Mucosa of rectum (tissue), 2 donors: ENCODE data around the gene HMCN1.

Source experiments
- H3K27ac ChIP-seq, 2 donors: one replicate each; pipeline ENCODE4 v1.7.0; 2013; ENCODE audit warnings: inconsistent platforms in 2 of 2, low read depth in 2 of 2, low read length in 2 of 2
- H3K27me3 ChIP-seq, 2 donors: one replicate each; pipeline ENCODE4 v1.7.0; 2013; ENCODE audit warnings: low read length in 2 of 2; ENCODE audit not compliant: control insufficient read depth in 2 of 2, insufficient read depth in 2 of 2
- H3K36me3 ChIP-seq, 2 donors: one replicate each; pipeline ENCODE4 v1.7.0; 2013; ENCODE audit warnings: low read length in 2 of 2; ENCODE audit not compliant: control insufficient read depth in 2 of 2, insufficient read depth in 2 of 2
- H3K4me1 ChIP-seq, 2 donors: one replicate each; pipeline ENCODE4 v1.7.0; 2013; ENCODE audit warnings: low read length in 2 of 2, mild to moderate bottlenecking in 1 of 2; ENCODE audit not compliant: control insufficient read depth in 2 of 2, insufficient read depth in 2 of 2
- H3K4me3 ChIP-seq, 2 donors: one replicate each; pipeline ENCODE4 v1.7.0; 2013; ENCODE audit warnings: low read length in 2 of 2
- H3K9ac ChIP-seq, 2 donors: one replicate each; pipeline ENCODE4 v1.7.0; 2013; ENCODE audit warnings: low read length in 2 of 2, low read depth in 1 of 2, mild to moderate bottlenecking in 1 of 2
- H3K9me3 ChIP-seq, 2 donors: one replicate each; pipeline ENCODE4 v1.7.0; 2013; ENCODE audit warnings: low read length in 2 of 2; ENCODE audit not compliant: control insufficient read depth in 2 of 2
- donor health status: healthy.
- donor health status: Normal muscosa, but diverticular disease.

Gene HMCN1

DNA sequence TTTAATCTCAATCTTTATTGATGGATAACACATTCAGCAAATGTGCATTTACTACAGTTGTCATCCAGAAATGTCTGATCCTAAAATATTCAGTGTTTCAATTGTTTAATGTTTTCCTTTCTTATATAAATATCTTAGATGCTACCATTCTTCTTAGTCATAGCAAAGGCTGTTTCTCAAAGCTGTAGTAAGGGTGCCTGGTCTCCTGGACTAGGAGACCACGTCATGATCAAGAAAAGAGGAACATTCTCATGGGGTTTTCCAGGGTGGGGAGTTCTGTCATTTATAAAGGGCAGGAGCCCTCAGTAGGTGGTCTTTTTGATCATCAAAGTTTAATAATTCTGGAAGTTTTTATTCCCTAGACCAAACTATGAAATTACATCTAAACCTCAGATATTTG is 292.8 kb downstream of the HMCN1 start:
- H3K9me3 ChIP-seq: no peaks in the 10 kb centered on the region
- H3K4me1 ChIP-seq: no peaks in the 10 kb centered on the region
- H3K9ac ChIP-seq: no peak overlapping the region
- no peak overlapping the region for H3K27ac ChIP-seq
- no peaks in the 10 kb centered on the region for H3K36me3 ChIP-seq
- no peaks in the 10 kb centered on the region for H3K27me3 ChIP-seq
- no peak overlapping the region for H3K4me3 ChIP-seq

- Histone ChIP-seq H3K27me3 (no peaks in the 10 kb centered on the region), H3K9ac (no peak overlapping the region), H3K9me3 (no peaks in the 10 kb centered on the region), H3K4me3 (no peak overlapping the region), H3K4me1 (no peaks in the 10 kb centered on the region), H3K27ac (no peak overlapping the region), H3K36me3 (no peaks in the 10 kb centered on the region)
Measured at GRCh38 chr1:186027621-186028020, 293.4 kb downstream of the HMCN1 start.

DNA sequence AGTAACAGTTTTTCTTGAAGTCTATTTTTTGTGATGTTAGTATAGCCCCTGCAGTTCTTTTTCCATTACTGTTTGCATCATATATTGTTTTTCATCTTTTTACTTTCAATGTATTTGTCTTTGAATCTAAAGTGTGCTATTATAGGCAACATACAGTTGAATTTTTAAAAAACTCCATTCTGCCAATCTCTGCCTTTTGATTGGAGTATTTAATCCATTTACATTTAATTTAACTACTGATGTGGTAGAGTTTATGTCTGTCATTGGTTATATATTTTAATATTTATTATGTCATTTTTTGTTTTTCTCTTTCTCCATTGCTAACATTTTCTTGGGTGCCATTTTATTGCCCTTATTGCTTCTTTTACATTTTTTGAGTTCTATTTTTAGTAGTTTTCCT is 296.3 kb downstream of the HMCN1 start:
- Histone ChIP-seq H3K27me3 (no peaks in the 10 kb centered on the region), H3K4me3 (no peak overlapping the region), H3K36me3 (no peaks in the 10 kb centered on the region), H3K4me1 (no peaks in the 10 kb centered on the region), H3K27ac (no peak overlapping the region), H3K9ac (no peak overlapping the region), H3K9me3 (no peaks in the 10 kb centered on the region)

DNA sequence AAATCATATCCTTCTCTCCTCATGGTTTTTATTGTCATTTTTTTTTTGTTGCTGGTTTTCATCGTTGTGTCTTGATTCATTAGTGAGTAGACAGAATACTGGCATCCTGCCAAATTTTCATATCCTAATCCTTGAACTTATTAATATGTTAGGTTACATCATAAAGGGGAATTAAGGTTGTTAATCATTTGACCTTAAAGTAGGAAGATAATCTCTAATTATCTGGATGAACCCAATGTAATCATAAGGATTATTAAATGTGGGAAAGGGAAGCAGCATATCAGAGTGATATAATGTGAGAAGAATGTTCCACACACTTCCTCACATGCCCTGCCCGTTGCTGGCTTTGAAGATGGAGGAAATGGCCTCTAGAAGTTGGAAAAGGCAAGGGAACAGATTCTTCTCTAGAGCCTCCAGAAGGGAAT is 299.7 kb downstream of the HMCN1 start:
- Histone ChIP-seq H3K27me3 (no peaks in the 10 kb centered on the region), H3K36me3 (no peaks in the 10 kb centered on the region), H3K9ac (no peak overlapping the region), H3K27ac (no peak overlapping the region), H3K4me3 (no peak overlapping the region), H3K4me1 (no peaks in the 10 kb centered on the region), H3K9me3 (no peaks in the 10 kb centered on the region)

DNA sequence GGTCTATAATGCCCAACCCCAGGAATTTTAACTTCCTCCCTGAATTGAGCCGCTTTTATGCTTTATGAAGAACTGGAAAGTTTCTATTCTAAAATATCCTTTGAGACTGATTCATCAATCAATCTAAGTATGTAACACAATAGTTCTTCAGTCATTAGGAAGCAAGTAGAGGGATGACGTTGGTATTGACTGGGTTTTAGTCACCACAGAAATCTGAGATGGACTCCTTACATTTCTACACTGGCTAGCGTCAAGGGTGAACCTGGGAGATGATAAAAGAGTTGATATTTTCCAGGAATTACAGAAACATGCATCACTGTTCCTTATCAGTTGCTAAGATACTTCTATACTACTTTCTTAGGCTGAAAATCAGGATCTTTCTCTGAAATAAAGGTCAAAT is 308.0 kb downstream of the HMCN1 start:
- no peaks in the 10 kb centered on the region for H3K4me1 ChIP-seq
- H3K36me3 ChIP-seq: no peaks in the 10 kb centered on the region
- no peak overlapping the region for H3K27ac ChIP-seq
- H3K9ac ChIP-seq: no peak overlapping the region
- H3K27me3 ChIP-seq: no peaks in the 10 kb centered on the region
- no peak overlapping the region for H3K4me3 ChIP-seq
- H3K9me3 ChIP-seq: no peaks in the 10 kb centered on the region

DNA sequence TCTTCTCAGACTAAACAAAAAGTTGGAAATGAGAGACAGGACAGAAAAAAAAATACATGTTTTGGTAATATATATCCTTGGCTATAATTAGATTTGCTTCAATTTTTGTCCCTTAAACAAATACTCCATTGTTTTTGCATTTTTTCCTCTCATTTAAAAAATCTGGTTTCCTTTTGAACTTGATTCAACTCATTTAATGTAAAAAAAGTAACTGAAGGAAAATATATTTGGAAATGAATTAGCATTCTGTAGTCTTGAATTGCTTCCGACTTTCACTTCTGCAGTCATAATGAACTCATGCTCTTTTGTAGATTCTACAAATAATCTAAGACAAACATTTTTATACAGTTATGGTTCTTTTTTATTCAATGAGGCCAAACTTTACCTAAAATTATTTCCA is 309.1 kb downstream of the HMCN1 start:
- no peaks in the 10 kb centered on the region for H3K9me3 ChIP-seq
- no peak overlapping the region for H3K27ac ChIP-seq
- no peaks in the 10 kb centered on the region for H3K27me3 ChIP-seq
- no peaks in the 10 kb centered on the region for H3K36me3 ChIP-seq
- H3K4me1 ChIP-seq: no peaks in the 10 kb centered on the region
- H3K9ac ChIP-seq: no peak overlapping the region
- no peak overlapping the region for H3K4me3 ChIP-seq

DNA sequence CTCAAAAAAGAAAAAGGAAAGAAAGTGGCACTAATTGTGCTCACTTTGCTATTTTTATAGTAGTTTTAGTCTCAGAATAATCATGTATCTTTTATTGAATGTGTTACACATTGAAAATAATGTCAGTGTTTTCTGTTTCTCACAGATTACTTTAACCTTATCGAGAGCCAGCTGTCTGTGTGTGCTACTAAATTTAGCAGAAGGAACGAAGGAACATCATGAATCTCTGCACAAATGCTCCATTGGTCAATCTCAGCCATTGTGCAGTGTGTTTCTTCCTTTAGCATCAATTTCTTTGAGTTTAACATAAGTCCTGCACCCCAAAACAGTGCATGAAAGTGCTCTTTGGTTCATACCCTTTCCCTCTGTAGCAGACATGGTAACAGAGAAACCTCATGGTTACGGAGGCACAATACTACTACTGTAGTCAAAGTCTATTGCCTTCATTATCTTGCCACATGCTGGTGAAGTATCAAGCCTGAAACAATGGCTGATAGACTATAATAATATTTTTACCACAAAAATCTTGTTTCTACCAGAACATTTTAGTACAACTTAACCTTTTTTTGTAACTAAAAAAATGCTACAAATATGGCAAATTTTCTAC is 310.0 kb downstream of the HMCN1 start:
- no peaks in the 10 kb centered on the region for H3K27me3 ChIP-seq
- no peak overlapping the region for H3K4me3 ChIP-seq
- no peak overlapping the region for H3K9ac ChIP-seq
- no peaks in the 10 kb centered on the region for H3K36me3 ChIP-seq
- H3K27ac ChIP-seq: no peak overlapping the region
- H3K4me1 ChIP-seq: no peaks in the 10 kb centered on the region
- H3K9me3 ChIP-seq: no peaks in the 10 kb centered on the region

DNA sequence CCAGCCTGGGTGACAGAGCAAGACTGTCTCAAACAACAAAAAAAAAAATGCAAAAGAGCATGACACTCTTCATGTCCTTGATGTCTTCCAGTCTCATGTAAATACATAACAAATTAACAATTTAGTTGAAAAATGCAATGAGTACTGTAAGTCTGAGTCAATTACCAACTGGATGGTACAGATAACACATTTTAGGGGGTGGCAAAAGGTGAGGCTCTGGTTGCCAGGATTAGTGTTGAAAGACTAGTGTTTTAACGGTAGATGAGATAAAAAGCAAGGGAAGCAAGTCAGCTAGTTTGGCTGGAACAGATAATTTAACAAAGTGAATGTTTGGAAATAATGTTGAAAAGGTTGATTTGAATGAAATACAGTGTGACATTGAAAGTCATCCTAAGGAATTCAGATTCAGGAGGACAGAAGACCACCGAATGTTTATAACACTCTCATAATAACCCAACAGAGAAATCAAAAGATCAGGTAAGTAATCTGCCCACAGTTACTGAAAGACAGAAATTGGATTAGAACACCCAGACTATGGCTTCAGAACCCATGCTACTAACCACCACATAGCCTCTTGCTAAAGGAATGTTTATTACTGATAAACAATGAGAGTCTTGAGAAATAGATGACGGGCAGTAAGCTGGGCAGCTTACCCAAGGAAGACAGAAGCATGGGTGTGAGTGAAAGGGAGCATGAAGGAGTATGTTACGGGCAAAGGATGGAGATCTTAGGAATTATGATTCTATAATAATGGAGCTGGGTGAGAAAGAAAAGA is 312.4 kb downstream of the HMCN1 start:
- Histone ChIP-seq H3K4me1 (no peaks in the 10 kb centered on the region), H3K36me3 (no peaks in the 10 kb centered on the region), H3K27me3 (no peaks in the 10 kb centered on the region), H3K9ac (no peak overlapping the region), H3K4me3 (no peak overlapping the region), H3K27ac (no peak overlapping the region), H3K9me3 (no peaks in the 10 kb centered on the region)

DNA sequence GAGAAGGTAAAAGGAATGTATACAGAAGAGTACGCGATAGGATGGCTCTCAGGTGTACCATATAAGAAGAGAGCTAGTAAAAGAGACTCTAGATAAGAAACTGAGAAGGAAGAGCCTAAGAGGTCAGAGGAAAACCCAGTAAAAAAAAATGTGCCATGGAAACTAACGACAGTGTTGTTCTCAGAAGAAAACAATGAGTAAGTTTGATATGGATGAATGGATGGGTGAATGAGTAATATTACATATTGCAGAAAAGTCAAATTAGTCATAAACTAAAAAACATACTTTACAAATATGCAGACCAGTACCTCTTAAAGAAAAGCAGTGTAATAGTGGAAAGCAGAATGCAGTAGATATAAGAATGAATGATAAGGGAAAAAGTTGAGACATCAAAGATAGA is 316.2 kb downstream of the HMCN1 start:
- Histone ChIP-seq H3K9ac (no peak overlapping the region), H3K36me3 (no peaks in the 10 kb centered on the region)

GRCh38 chr1:186054003-186054402 is 319.8 kb downstream of the HMCN1 start:
- H3K9ac ChIP-seq: no peak overlapping the region
- no peaks in the 10 kb centered on the region for H3K4me1 ChIP-seq
- H3K36me3 ChIP-seq: no peaks in the 10 kb centered on the region
- H3K27ac ChIP-seq: no peak overlapping the region
- H3K9me3 ChIP-seq: no peaks in the 10 kb centered on the region
- no peaks in the 10 kb centered on the region for H3K27me3 ChIP-seq
- H3K4me3 ChIP-seq: no peak overlapping the region

More for the DNA sequence above, 316.2 kb downstream of the HMCN1 start:
- Histone ChIP-seq H3K9me3 (no peaks in the 10 kb centered on the region), H3K27me3 (no peaks in the 10 kb centered on the region), H3K4me3 (no peak overlapping the region), H3K27ac (no peak overlapping the region), H3K4me1 (no peaks in the 10 kb centered on the region)
